ENCODE results near the gene IPCEF1. TPM values are rescaled to one million over a fixed set of nuclear protein-coding genes. Genes with fewer than 3 reads are reported as not detected.

IPCEF1 gene
- total and polyA plus RNA-seq, 2 donors: 6.5 to 13.1 TPM

DNA sequence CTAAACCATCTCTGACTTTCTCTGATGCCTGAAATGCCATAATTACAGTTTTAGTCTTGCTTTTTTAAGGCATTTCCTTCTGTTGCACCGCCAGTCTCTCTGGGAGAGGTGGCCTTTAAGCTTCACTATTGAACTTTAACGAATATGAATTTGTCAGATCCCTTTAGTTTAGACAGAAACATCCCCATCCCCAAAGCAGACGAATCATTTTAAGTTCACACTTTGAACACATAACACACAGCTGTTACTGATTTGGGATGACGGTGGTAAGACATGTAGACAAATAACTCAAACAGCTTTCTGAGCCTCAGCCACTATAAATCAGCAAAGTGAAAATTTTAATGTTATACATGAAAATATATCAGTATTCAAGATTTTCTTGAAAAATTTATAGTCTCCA, 7.2 kb upstream of the IPCEF1 start:
- Histone ChIP-seq H3K27ac (ENCODE audit: low read depth in 1 of 2, low read length in 1 of 2) (no peak overlapping the region), H3K27me3 (ENCODE audit: control insufficient read depth in 2 of 2, insufficient read depth in 1 of 2, low read length in 1 of 2) (no peaks in the 10 kb centered on the region), H3K4me3 (ENCODE audit: low read length in 2 of 2) (no peak overlapping the region), H3K9me3 (ENCODE audit: control insufficient read depth in 2 of 2, insufficient read depth in 1 of 2, low read length in 1 of 2) (no peaks in the 10 kb centered on the region), H3K36me3 (ENCODE audit: control insufficient read depth in 2 of 2, insufficient read depth in 2 of 2, low read length in 1 of 2) (no peaks in the 10 kb centered on the region), H3K4me1 (ENCODE audit: control insufficient read depth in 2 of 2, insufficient read depth in 2 of 2, low read length in 2 of 2) (peaks cover 0 to 7% of the 10 kb centered on the region in 2 donors)
- DNase-seq (ENCODE audit: low read depth in 6 of 9, low spot score in 9 of 9): no peak
- 93% methylated on average over 4 of the region's 4 CpGs for WGBS

DNA sequence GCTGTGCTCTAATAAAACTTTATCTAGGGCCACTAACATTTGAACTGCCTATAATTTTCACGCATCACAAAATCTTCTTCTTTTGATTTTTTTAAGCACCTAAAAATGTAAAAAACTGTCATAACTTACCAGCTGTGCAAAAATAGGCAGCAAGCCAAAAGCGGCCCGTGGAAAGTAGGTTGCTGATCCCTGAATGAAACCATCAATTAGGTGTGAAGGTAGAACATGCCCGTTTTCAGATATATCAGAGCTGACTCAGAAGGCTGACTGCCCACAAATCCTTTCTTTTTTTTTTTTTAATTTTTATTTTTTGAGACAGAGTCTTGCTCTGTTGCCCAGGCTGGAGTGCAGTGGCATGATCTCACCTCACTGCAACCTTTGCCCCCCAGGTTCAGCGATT, 4.9 kb upstream of the IPCEF1 start:
- 93% methylated on average over 5 of the region's 5 CpGs for WGBS
- H3K27ac ChIP-seq (ENCODE audit: low read depth in 1 of 2, low read length in 1 of 2): no peak overlapping the region
- no peak overlapping the region for H3K4me3 ChIP-seq (ENCODE audit: low read length in 2 of 2)
- no peaks in the 10 kb centered on the region for H3K9me3 ChIP-seq (ENCODE audit: control insufficient read depth in 2 of 2, insufficient read depth in 1 of 2, low read length in 1 of 2)
- H3K36me3 ChIP-seq (ENCODE audit: control insufficient read depth in 2 of 2, insufficient read depth in 2 of 2, low read length in 1 of 2): no peaks in the 10 kb centered on the region
- DNase-seq (ENCODE audit: low read depth in 6 of 9, low spot score in 9 of 9): no peak
- H3K27me3 ChIP-seq (ENCODE audit: control insufficient read depth in 2 of 2, insufficient read depth in 1 of 2, low read length in 1 of 2): no peaks in the 10 kb centered on the region
- peaks cover 0 to 7% of the 10 kb centered on the region in 2 donors for H3K4me1 ChIP-seq (ENCODE audit: control insufficient read depth in 2 of 2, insufficient read depth in 2 of 2, low read length in 2 of 2)

GRCh38 chr6:154360476-154360875, 3.9 kb upstream of the IPCEF1 start:
- H3K27ac ChIP-seq (ENCODE audit: low read depth in 1 of 2, low read length in 1 of 2): no peak overlapping the region
- H3K27me3 ChIP-seq (ENCODE audit: control insufficient read depth in 2 of 2, insufficient read depth in 1 of 2, low read length in 1 of 2): no peaks in the 10 kb centered on the region
- H3K9me3 ChIP-seq (ENCODE audit: control insufficient read depth in 2 of 2, insufficient read depth in 1 of 2, low read length in 1 of 2): no peaks in the 10 kb centered on the region
- peaks cover 0 to 7% of the 10 kb centered on the region in 2 donors for H3K4me1 ChIP-seq (ENCODE audit: control insufficient read depth in 2 of 2, insufficient read depth in 2 of 2, low read length in 2 of 2)
- WGBS: 94% methylated on average over 3 of the region's 3 CpGs
- H3K36me3 ChIP-seq (ENCODE audit: control insufficient read depth in 2 of 2, insufficient read depth in 2 of 2, low read length in 1 of 2): no peaks in the 10 kb centered on the region
- no peak for DNase-seq (ENCODE audit: low read depth in 6 of 9, low spot score in 9 of 9)
- no peak overlapping the region for H3K4me3 ChIP-seq (ENCODE audit: low read length in 2 of 2)

DNA sequence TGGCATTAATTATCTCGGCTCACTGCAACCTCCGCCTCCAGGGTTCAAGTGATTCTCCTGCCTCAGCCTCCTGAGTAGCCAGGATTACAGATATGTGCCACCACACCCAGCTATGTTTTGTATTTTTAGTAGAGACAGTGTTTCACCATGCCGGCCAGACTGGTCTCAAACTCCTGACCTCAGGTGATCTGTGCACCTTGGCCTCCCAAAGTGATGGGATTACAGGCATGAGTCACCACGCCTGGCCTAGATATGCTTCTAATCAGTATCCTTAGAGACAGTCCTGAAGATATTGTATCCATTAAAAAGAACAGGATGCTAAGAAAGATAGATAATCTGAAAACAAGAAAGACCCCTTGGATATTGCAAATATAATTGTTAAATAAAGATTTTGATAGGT, 3.1 kb upstream of the IPCEF1 start:
- 95% methylated on average over 4 of the region's 4 CpGs for WGBS
- H3K4me1 ChIP-seq (ENCODE audit: control insufficient read depth in 2 of 2, insufficient read depth in 2 of 2, low read length in 2 of 2): peaks cover 0 to 7% of the 10 kb centered on the region in 2 donors
- no peak for DNase-seq (ENCODE audit: low read depth in 6 of 9, low spot score in 9 of 9)
- no peaks in the 10 kb centered on the region for H3K36me3 ChIP-seq (ENCODE audit: control insufficient read depth in 2 of 2, insufficient read depth in 2 of 2, low read length in 1 of 2)
- no peaks in the 10 kb centered on the region for H3K9me3 ChIP-seq (ENCODE audit: control insufficient read depth in 2 of 2, insufficient read depth in 1 of 2, low read length in 1 of 2)
- no peak overlapping the region for H3K4me3 ChIP-seq (ENCODE audit: low read length in 2 of 2)
- no peak overlapping the region for H3K27ac ChIP-seq (ENCODE audit: low read depth in 1 of 2, low read length in 1 of 2)
- H3K27me3 ChIP-seq (ENCODE audit: control insufficient read depth in 2 of 2, insufficient read depth in 1 of 2, low read length in 1 of 2): no peaks in the 10 kb centered on the region

DNA sequence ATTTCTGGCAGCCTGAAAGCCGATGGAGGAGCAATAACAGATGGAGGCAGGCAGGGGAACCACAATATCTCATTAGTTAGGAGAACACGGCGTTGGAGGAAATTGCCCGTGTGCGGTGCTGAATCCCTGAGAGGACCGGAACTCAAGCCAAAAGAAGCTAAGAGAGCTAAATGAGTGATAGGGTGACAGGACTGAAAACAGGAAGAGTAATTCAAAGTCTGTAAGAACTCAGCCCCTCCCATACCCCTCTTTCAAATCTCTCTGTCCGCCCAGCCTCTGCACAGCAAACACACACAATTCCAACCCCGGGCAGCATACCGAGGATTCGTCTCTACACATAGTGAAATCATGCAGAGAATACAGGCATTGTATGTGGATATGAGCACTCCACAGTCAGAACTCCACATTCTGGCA, 2.6 kb upstream of the IPCEF1 start:
- H3K4me1 ChIP-seq (ENCODE audit: control insufficient read depth in 2 of 2, insufficient read depth in 2 of 2, low read length in 2 of 2): peaks cover 0 to 7% of the 10 kb centered on the region in 2 donors
- H3K4me3 ChIP-seq (ENCODE audit: low read length in 2 of 2): peak overlapping the region in 1 of 2 donors; percentile 2
- peak in 3 of 9 donors; percentile 9 to 46 (median 13) for DNase-seq (ENCODE audit: low read depth in 6 of 9, low spot score in 9 of 9)

DNA sequence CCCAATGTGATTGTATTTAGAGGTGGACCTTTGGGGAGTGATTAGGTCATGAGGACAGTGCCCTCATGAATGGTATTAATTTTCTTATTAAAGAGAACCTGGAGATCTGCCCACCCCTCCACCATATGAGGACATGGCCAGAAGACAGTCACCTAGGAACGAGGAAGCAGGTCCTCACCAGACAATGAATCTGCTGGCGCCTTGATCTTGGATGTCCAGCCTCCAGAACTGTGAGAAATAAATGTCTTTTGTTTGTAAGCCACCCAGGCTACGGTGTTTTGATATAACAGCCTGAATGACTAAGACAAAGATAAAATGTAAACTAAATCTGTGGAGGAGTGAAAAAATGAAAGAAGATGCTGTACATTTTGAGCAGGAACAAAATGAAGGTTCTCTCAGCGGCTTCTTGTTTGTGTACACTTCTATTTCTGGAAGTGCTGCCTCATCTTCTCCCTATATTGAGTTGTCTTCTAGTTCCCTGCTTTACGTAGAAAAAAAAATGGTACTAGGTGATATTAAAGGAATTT, 1.5 kb upstream of the IPCEF1 start:
- H3K27ac ChIP-seq (ENCODE audit: low read depth in 1 of 2, low read length in 1 of 2): no peak overlapping the region

More for the DNA sequence above, 2.6 kb upstream of the IPCEF1 start:
- Histone ChIP-seq H3K36me3 (ENCODE audit: control insufficient read depth in 2 of 2, insufficient read depth in 2 of 2, low read length in 1 of 2) (no peaks in the 10 kb centered on the region), H3K27ac (ENCODE audit: low read depth in 1 of 2, low read length in 1 of 2) (no peak overlapping the region), H3K9me3 (ENCODE audit: control insufficient read depth in 2 of 2, insufficient read depth in 1 of 2, low read length in 1 of 2) (no peaks in the 10 kb centered on the region), H3K27me3 (ENCODE audit: control insufficient read depth in 2 of 2, insufficient read depth in 1 of 2, low read length in 1 of 2) (no peaks in the 10 kb centered on the region)
- WGBS: 12% methylated on average over 10 of the region's 10 CpGs

GRCh38 chr6:154356113-154356512, 490 bp downstream of the IPCEF1 start:
- Histone ChIP-seq H3K9me3 (ENCODE audit: control insufficient read depth in 2 of 2, insufficient read depth in 1 of 2, low read length in 1 of 2) (no peaks in the 10 kb centered on the region), H3K4me3 (ENCODE audit: low read length in 2 of 2) (no peak overlapping the region), H3K27me3 (ENCODE audit: control insufficient read depth in 2 of 2, insufficient read depth in 1 of 2, low read length in 1 of 2) (no peaks in the 10 kb centered on the region), H3K27ac (ENCODE audit: low read depth in 1 of 2, low read length in 1 of 2) (peak overlapping the region in 1 of 2 donors; percentile 18), H3K4me1 (ENCODE audit: control insufficient read depth in 2 of 2, insufficient read depth in 2 of 2, low read length in 2 of 2) (peaks cover 0 to 7% of the 10 kb centered on the region in 2 donors), H3K36me3 (ENCODE audit: control insufficient read depth in 2 of 2, insufficient read depth in 2 of 2, low read length in 1 of 2) (no peaks in the 10 kb centered on the region)
- DNase-seq (ENCODE audit: low read depth in 6 of 9, low spot score in 9 of 9): no peak
- WGBS: 93% methylated on average over 2 of the region's 2 CpGs

More for the DNA sequence above, 1.5 kb upstream of the IPCEF1 start:
- no peak for DNase-seq (ENCODE audit: low read depth in 6 of 9, low spot score in 9 of 9)
- H3K27me3 ChIP-seq (ENCODE audit: control insufficient read depth in 2 of 2, insufficient read depth in 1 of 2, low read length in 1 of 2): no peaks in the 10 kb centered on the region
- 97% methylated on average over 5 of the region's 5 CpGs for WGBS
- no peak overlapping the region for H3K4me3 ChIP-seq (ENCODE audit: low read length in 2 of 2)
- peaks cover 0 to 7% of the 10 kb centered on the region in 2 donors for H3K4me1 ChIP-seq (ENCODE audit: control insufficient read depth in 2 of 2, insufficient read depth in 2 of 2, low read length in 2 of 2)
- H3K9me3 ChIP-seq (ENCODE audit: control insufficient read depth in 2 of 2, insufficient read depth in 1 of 2, low read length in 1 of 2): no peaks in the 10 kb centered on the region
- H3K36me3 ChIP-seq (ENCODE audit: control insufficient read depth in 2 of 2, insufficient read depth in 2 of 2, low read length in 1 of 2): no peaks in the 10 kb centered on the region

GRCh38 chr6:154354265-154354777, 2.3 kb downstream of the IPCEF1 start:
- peaks cover 0 to 4% of the 10 kb centered on the region in 2 donors for H3K4me1 ChIP-seq (ENCODE audit: control insufficient read depth in 2 of 2, insufficient read depth in 2 of 2, low read length in 2 of 2)
- no peak for DNase-seq (ENCODE audit: low read depth in 6 of 9, low spot score in 9 of 9)
- H3K27ac ChIP-seq (ENCODE audit: low read depth in 1 of 2, low read length in 1 of 2): no peak overlapping the region
- H3K27me3 ChIP-seq (ENCODE audit: control insufficient read depth in 2 of 2, insufficient read depth in 1 of 2, low read length in 1 of 2): no peaks in the 10 kb centered on the region
- WGBS: 94% methylated on average over 8 of the region's 8 CpGs
- no peaks in the 10 kb centered on the region for H3K9me3 ChIP-seq (ENCODE audit: control insufficient read depth in 2 of 2, insufficient read depth in 1 of 2, low read length in 1 of 2)
- H3K4me3 ChIP-seq (ENCODE audit: low read length in 2 of 2): no peak overlapping the region
- no peaks in the 10 kb centered on the region for H3K36me3 ChIP-seq (ENCODE audit: control insufficient read depth in 2 of 2, insufficient read depth in 2 of 2, low read length in 1 of 2)

DNA sequence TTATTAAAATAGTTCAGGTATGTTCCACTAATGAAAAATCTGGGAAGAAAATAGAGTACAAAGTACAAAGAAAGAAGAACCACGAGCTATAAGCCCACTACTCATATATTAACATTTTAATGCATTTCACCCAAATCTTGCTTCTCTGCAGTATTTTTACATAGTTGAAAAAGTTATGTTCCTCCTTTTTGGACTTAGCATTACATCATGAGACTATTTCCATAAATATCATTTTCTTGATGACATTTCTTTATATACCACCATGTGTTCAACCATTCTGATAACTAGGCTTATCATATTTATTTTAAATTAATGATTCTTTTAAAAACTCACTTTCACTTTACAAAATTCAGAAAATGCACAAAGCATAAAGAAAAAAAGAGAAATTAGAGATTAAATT, 3.0 kb downstream of the IPCEF1 start:
- 96% methylated on average over 1 of the region's 1 CpG for WGBS
- no peaks in the 10 kb centered on the region for H3K27me3 ChIP-seq (ENCODE audit: control insufficient read depth in 2 of 2, insufficient read depth in 1 of 2, low read length in 1 of 2)
- H3K4me1 ChIP-seq (ENCODE audit: control insufficient read depth in 2 of 2, insufficient read depth in 2 of 2, low read length in 2 of 2): no peaks in the 10 kb centered on the region
- H3K36me3 ChIP-seq (ENCODE audit: control insufficient read depth in 2 of 2, insufficient read depth in 2 of 2, low read length in 1 of 2): no peaks in the 10 kb centered on the region
- no peak for DNase-seq (ENCODE audit: low read depth in 6 of 9, low spot score in 9 of 9)
- H3K27ac ChIP-seq (ENCODE audit: low read depth in 1 of 2, low read length in 1 of 2): no peak overlapping the region
- no peak overlapping the region for H3K4me3 ChIP-seq (ENCODE audit: low read length in 2 of 2)
- no peaks in the 10 kb centered on the region for H3K9me3 ChIP-seq (ENCODE audit: control insufficient read depth in 2 of 2, insufficient read depth in 1 of 2, low read length in 1 of 2)

All from thymus (tissue), 11 donors.